ENCODE results near the gene SFRP5. TPM values are rescaled to one million over a fixed set of nuclear protein-coding genes. Genes with fewer than 3 reads are reported as not detected.

Gene SFRP5
- total and polyA plus RNA-seq, 4 donors, result 3.6 to 15.1 (median 6.5) TPM

DNA sequence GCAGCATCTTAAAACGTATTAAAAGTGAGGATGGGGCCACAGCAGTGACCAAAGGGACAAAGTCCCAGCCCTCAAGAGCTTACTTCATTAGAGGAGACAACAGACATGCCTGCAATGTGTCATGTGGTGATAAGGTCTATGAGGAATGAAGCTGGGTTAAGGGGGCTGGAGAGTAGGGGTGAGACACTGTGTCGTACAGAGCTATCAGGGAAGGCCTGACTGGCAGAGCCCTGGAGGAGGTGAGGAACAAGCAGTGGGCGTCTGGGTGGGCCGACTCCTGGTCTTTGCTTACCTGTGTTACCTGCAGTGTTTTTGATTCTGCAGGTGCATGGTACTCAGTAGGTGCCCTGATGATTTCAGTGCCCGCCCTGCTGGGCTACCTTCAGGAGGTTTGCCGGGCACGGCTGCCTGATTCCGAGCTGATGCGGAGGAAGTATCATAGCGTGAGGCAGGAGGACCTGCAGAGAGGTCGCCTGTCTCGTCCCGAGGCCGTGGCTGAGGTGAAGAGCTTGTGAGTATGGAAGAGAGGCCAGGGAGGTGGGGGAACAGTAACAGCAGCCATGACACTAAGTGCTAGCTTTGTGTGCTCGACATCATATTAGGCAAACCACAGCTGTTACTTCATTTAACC lies 27.3 kb downstream of the SFRP5 start:
- no peak overlapping the region for H3K4me3 ChIP-seq (ENCODE audit: low read depth in 1 of 3, low read length in 3 of 3)
- no peaks in the 10 kb centered on the region for H3K27me3 ChIP-seq (ENCODE audit: control insufficient read depth in 4 of 4, insufficient read depth in 4 of 4, low read length in 3 of 4)
- WGBS, result 94% methylated on average over 15 of the region's 15 CpGs
- DNase-seq (ENCODE audit: low spot score), result no peak
- H3K27ac ChIP-seq (ENCODE audit: low read depth in 1 of 2, low read length in 2 of 2), result no peak overlapping the region
- no peak overlapping the region for H3K9ac ChIP-seq (ENCODE audit: low read depth in 1 of 2, low read length in 2 of 2)
- no peaks in the 10 kb centered on the region for H3K9me3 ChIP-seq (ENCODE audit: control insufficient read depth in 4 of 4, low read length in 3 of 4)
- peaks cover 0 to 3% (median 0%) of the 10 kb centered on the region in 4 donors for H3K4me1 ChIP-seq (ENCODE audit: control insufficient read depth in 4 of 4, insufficient read depth in 4 of 4, low read length in 3 of 4)
- TF ChIP-seq, protein P1, sequence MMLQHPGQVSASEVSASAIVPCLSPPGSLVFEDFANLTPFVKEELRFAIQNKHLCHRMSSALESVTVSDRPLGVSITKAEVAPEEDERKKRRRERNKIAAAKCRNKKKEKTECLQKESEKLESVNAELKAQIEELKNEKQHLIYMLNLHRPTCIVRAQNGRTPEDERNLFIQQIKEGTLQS (IDR thresholded peaks at IDR 0.05), result no peak
- TF ChIP-seq, protein P2, sequence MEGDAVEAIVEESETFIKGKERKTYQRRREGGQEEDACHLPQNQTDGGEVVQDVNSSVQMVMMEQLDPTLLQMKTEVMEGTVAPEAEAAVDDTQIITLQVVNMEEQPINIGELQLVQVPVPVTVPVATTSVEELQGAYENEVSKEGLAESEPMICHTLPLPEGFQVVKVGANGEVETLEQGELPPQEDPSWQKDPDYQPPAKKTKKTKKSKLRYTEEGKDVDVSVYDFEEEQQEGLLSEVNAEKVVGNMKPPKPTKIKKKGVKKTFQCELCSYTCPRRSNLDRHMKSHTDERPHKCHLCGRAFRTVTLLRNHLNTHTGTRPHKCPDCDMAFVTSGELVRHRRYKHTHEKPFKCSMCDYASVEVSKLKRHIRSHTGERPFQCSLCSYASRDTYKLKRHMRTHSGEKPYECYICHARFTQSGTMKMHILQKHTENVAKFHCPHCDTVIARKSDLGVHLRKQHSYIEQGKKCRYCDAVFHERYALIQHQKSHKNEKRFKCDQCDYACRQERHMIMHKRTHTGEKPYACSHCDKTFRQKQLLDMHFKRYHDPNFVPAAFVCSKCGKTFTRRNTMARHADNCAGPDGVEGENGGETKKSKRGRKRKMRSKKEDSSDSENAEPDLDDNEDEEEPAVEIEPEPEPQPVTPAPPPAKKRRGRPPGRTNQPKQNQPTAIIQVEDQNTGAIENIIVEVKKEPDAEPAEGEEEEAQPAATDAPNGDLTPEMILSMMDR (IDR thresholded peaks at IDR 0.05; ENCODE audit: low read depth, low read length, missing input control), result no peak
- TF ChIP-seq SP1 (IDR thresholded peaks at IDR 0.05), result no peak
- TF ChIP-seq RXRA (IDR thresholded peaks at IDR 0.05), result no peak
- no peak for TF ChIP-seq YY1 (IDR thresholded peaks at IDR 0.05)
- no peak for TF ChIP-seq TAF1 (conservative IDR thresholded peaks at IDR 0.05)
- no peak for TF ChIP-seq FOXA1 (IDR thresholded peaks at IDR 0.05)
- TF ChIP-seq, protein P3, sequence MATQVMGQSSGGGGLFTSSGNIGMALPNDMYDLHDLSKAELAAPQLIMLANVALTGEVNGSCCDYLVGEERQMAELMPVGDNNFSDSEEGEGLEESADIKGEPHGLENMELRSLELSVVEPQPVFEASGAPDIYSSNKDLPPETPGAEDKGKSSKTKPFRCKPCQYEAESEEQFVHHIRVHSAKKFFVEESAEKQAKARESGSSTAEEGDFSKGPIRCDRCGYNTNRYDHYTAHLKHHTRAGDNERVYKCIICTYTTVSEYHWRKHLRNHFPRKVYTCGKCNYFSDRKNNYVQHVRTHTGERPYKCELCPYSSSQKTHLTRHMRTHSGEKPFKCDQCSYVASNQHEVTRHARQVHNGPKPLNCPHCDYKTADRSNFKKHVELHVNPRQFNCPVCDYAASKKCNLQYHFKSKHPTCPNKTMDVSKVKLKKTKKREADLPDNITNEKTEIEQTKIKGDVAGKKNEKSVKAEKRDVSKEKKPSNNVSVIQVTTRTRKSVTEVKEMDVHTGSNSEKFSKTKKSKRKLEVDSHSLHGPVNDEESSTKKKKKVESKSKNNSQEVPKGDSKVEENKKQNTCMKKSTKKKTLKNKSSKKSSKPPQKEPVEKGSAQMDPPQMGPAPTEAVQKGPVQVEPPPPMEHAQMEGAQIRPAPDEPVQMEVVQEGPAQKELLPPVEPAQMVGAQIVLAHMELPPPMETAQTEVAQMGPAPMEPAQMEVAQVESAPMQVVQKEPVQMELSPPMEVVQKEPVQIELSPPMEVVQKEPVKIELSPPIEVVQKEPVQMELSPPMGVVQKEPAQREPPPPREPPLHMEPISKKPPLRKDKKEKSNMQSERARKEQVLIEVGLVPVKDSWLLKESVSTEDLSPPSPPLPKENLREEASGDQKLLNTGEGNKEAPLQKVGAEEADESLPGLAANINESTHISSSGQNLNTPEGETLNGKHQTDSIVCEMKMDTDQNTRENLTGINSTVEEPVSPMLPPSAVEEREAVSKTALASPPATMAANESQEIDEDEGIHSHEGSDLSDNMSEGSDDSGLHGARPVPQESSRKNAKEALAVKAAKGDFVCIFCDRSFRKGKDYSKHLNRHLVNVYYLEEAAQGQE (IDR thresholded peaks at IDR 0.05), result no peak
- no peak for TF ChIP-seq HNF4G (IDR thresholded peaks at IDR 0.05)
- no peak for TF ChIP-seq HNF4A (conservative IDR thresholded peaks at IDR 0.05)
- TF ChIP-seq, protein P4, sequence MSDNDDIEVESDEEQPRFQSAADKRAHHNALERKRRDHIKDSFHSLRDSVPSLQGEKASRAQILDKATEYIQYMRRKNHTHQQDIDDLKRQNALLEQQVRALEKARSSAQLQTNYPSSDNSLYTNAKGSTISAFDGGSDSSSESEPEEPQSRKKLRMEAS (IDR thresholded peaks at IDR 0.05), result no peak
- TF ChIP-seq RAD21 (IDR thresholded peaks at IDR 0.05), result no peak
- no peak for TF ChIP-seq EGR1 (IDR thresholded peaks at IDR 0.05; ENCODE audit: low read depth in 2 of 2)
- peaks cover 13 to 59% (median 46%) of the 10 kb centered on the region in 4 donors for H3K36me3 ChIP-seq (ENCODE audit: control insufficient read depth in 4 of 4, insufficient read depth in 3 of 4, low read depth in 1 of 4, low read length in 3 of 4)

DNA sequence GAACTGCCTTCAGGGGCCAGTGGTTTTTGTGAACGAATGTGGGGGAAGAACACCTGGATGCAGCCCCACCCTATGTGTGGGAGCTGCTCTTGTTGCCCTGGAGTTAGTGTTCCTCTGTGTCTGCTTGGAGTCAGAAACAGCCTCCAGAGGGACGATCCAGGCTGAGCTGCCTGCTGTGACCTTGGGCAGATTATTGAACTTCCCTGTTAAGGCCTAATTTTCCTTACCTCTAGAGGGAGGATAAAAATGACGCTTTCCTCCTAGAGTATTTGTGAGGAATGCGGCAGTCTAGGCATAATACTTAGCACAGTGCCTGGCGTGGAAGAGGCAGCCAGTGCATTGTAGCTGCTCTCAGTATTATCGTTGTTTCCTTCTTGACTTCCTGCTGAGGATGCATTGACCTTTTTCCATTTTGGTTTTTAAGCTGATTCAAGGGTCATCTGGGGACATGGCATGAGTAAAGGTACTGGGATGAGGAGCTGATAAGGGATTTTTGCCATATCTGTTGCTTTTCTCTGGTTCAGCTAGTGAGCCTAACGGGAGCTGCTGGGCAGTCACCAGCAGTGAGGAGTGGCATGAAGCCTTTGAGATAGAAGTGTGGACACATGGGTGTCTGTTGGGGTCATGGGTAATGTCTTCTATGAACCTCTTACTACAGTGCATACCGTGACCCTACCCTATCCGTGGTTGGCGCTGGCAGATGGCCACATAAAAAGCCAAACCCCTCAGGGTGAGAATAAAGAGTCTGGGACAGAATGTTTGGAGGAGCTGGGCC lies 28.4 kb downstream of the SFRP5 start:
- Histone ChIP-seq H3K4me1 (ENCODE audit: control insufficient read depth in 4 of 4, insufficient read depth in 4 of 4, low read length in 3 of 4) (peaks cover under 1 to 4% (median 3%) of the 10 kb centered on the region in 4 donors), H3K27ac (ENCODE audit: low read depth in 1 of 2, low read length in 2 of 2) (no peak overlapping the region), H3K9me3 (ENCODE audit: control insufficient read depth in 4 of 4, low read length in 3 of 4) (no peaks in the 10 kb centered on the region), H3K4me3 (ENCODE audit: low read depth in 1 of 3, low read length in 3 of 3) (no peak overlapping the region), H3K9ac (ENCODE audit: low read depth in 1 of 2, low read length in 2 of 2) (no peak overlapping the region), H3K27me3 (ENCODE audit: control insufficient read depth in 4 of 4, insufficient read depth in 4 of 4, low read length in 3 of 4) (no peaks in the 10 kb centered on the region), H3K36me3 (ENCODE audit: control insufficient read depth in 4 of 4, insufficient read depth in 3 of 4, low read depth in 1 of 4, low read length in 3 of 4) (peaks cover 11 to 50% (median 39%) of the 10 kb centered on the region in 4 donors)
- TF ChIP-seq, protein P2 (IDR thresholded peaks at IDR 0.05; ENCODE audit: low read depth, low read length, missing input control), result no peak
- TF ChIP-seq HNF4G (IDR thresholded peaks at IDR 0.05) (no peak), RAD21 (IDR thresholded peaks at IDR 0.05) (no peak), JUND (IDR thresholded peaks at IDR 0.05) (no peak), NR2F2 (IDR thresholded peaks at IDR 0.05) (no peak), EGR1 (IDR thresholded peaks at IDR 0.05; ENCODE audit: low read depth in 2 of 2) (no peak), GABPA (IDR thresholded peaks at IDR 0.05 in 1 of 2, conservative IDR thresholded peaks at IDR 0.05 in 1 of 2) (no peak), YY1 (IDR thresholded peaks at IDR 0.05) (no peak), SP1 (IDR thresholded peaks at IDR 0.05) (no peak), RXRA (IDR thresholded peaks at IDR 0.05) (no peak), TAF1 (conservative IDR thresholded peaks at IDR 0.05) (no peak), HNF4A (conservative IDR thresholded peaks at IDR 0.05) (no peak)
- TF ChIP-seq, protein P1 (IDR thresholded peaks at IDR 0.05), result no peak
- TF ChIP-seq, protein P5, sequence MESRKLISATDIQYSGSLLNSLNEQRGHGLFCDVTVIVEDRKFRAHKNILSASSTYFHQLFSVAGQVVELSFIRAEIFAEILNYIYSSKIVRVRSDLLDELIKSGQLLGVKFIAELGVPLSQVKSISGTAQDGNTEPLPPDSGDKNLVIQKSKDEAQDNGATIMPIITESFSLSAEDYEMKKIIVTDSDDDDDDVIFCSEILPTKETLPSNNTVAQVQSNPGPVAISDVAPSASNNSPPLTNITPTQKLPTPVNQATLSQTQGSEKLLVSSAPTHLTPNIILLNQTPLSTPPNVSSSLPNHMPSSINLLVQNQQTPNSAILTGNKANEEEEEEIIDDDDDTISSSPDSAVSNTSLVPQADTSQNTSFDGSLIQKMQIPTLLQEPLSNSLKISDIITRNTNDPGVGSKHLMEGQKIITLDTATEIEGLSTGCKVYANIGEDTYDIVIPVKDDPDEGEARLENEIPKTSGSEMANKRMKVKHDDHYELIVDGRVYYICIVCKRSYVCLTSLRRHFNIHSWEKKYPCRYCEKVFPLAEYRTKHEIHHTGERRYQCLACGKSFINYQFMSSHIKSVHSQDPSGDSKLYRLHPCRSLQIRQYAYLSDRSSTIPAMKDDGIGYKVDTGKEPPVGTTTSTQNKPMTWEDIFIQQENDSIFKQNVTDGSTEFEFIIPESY (IDR thresholded peaks at IDR 0.05), result no peak
- TF ChIP-seq, protein P4 (IDR thresholded peaks at IDR 0.05), result no peak
- no peak for DNase-seq (ENCODE audit: low spot score)
- WGBS, result 80% methylated on average over 10 of the region's 10 CpGs
